Measurements from ENCODE around the gene MXI1. TPM values are rescaled to one million over a fixed set of nuclear protein-coding genes. Genes with fewer than 3 reads are reported as not detected.

MXI1 gene
- total RNA-seq, result 58.8 TPM

DNA sequence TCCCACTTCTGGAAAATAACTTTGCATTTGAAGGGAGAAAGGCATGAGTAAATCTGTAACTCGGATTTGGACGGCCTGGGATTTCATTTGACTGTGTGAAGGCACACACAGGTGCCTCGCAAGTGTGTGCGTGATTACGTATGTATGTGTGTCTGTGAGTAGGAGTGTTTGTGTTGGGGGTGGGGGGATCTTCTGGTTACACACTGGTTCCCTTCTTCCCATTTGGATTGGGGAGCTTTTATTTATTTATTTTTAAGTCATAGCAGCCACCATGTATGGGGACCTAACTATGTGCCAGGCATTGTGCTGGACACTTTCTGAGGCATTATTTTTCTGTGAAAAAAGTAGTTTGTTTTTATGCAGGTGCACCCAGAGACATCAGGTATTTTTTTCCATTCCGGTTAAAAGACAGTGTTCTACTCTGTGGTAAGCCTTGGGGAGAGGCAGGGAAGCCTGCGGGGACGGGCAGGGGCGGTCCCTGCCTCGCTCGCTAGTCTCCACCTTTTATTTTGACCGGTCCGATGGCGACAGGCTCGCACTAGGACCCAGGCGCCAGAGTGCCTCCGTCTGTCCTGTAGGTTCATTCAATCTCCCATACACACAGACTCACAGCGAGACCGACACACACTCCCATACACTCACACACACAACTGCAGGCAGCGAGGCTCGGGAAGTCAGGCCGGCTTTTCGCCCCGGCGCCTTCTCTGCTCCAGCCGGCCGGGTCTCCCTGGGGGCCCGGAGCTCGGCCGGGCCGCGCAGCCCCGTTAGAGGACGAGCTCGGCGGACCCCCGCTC is at the start of gene MXI1:
TSS of gene MXI1 (plus strand) at position 595 of the 794 bp plus-strand sequence. CDS start 204 bp downstream, outside the sequence.
- peak; percentile 81 for DNase-seq (ENCODE audit: low spot score)

DNA sequence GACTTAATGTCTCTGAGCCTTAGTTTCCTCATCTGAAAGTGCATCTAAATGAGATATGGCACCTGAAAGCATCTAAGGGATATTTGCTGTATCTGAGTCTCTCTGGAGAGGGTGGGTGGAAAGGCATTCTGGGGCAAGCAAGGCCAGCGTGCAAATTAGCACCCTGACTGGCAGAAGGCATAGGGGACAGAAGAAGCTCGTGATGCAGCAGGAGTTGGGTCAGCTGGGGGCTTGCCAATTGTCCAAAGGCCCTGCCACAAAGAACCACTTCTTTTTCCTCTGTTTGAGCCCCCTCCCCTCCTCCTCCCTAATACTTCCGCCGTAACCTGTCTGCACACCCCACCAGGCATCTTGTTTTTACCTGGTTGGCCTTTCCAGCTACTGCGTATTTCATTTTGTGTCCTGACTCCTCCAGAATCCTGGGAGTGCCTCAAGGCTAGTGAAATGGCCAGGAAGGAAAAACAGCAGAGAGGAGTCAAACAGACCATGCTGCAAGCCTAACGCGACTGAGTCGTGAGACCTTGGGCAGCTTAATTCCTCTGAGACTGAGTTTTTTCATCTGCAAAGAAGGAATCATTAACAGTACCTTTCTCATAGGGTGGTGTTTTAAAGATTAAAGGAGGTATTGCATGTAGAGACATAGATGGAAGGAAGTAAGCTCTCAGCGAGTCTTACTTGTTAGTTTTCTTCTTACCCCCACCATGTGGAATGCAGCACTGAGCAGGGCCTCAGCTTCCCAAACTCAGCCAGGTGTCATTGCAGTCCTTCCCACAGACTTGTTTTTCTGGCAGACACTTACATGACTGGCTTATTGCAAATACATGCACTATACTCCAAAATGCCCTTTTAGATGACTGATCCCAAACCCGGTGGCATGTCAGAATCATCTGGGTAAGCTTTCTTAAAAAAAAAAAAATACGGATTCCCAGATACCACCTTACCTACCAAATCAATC is 49.1 kb upstream of the MXI1 start:
- no peak for DNase-seq (ENCODE audit: low spot score)

DNA sequence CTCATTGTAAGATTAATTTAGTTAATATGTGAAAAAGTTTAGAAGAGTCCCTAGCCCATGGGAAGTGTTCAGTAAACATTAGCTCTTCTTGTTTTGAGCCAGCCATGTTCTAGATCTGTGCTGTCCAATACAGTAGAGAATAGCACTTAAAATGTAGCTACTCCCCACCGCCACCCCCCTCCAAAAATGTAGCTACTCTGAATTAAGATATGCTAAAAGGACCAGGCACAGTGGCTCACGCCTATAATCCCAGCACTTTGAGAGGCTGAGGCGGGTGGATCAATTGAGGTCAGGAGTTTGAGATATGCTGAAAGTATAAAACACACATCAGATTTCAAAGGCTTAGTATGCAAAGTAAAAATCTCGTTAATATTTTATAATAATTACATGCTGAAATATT is 47.3 kb upstream of the MXI1 start:
- no peak for DNase-seq (ENCODE audit: low spot score)

DNA sequence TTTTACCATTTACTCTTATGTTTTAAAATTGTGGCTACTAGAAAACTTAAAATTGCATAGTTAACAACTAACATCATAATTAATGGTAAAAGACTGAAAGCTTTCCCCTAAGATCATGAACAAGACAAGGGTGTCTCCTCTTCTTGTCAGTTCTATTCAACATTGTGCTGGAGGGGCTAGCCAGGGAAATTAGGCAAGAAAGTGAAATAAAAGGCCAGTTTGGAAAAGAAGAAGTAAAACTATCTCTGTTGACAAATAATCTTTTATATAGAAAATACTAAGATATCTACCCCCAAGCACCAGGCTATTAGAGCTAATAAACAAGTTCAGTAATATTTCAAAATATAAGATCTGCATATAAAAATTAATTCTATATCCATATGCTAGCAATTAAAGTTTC is 46.9 kb upstream of the MXI1 start:
- DNase-seq (ENCODE audit: low spot score), result no peak

DNA sequence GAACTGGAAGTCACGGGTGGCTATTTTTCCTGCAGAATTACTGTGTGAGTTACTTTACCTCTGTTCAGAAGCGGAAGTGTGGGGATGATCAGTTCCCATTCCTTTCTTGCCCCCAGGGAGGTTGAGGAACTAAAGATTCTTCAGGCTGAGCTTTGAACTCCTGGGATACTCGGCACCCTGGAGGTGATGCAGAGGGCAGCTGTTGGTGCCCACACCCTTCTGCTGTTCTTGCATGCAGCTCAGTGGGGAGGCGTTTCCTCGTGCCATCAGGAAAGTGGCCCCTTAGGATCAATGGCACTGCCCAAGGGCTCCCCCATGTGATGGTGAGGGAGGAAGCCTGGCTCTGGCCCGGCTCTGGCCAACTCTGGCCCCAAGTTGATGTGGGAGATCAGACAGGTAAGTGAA is 44.7 kb upstream of the MXI1 start:
- DNase-seq (ENCODE audit: low spot score), result no peak

DNA sequence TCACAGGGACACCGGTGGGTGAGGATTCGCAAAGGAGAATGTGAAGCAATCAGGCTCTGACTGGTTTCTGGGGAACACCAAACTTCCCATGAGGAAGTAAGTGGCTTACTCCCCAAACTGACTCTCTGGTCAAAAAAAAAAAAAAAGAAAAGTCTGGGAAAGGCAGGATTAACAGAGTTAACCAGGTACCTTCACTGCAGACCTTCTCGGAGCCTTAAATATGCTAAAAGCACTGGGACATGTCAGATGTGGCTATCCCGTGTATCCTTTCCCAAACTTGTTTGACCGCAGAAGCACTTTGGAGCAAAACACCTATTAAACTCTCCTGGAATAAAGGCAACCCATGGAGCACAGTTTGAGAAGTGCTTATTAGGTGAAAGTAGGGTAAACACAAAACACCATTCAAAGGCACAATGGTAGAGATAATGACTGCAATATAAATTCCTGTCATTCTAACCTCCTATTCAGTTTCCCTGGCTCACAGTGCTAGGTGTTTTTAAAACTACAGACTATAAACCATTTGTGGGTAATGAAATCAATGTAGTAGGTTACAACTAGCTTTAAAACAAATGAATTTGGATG is 44.1 kb upstream of the MXI1 start:
- no peak for DNase-seq (ENCODE audit: low spot score)

DNA sequence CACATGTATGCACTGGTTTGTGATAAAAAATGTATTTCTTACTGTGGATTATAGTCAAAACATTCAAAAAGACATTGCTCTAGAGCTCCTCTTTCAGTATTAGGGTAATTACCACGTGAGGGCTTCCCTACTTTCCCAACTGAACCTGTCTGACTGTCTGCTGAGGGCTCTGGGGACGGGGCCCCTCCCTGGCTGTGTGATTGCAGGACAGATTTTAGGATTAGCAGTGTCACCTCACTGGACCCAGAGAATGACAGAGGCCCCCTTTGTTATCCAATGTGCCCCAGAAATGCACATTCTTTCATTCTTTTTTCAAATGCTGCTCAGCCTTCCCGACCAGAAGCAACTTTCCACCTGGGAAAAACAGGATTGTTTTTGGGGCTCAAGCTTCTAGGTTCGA is 43.6 kb upstream of the MXI1 start:
- DNase-seq (ENCODE audit: low spot score), result no peak

DNA sequence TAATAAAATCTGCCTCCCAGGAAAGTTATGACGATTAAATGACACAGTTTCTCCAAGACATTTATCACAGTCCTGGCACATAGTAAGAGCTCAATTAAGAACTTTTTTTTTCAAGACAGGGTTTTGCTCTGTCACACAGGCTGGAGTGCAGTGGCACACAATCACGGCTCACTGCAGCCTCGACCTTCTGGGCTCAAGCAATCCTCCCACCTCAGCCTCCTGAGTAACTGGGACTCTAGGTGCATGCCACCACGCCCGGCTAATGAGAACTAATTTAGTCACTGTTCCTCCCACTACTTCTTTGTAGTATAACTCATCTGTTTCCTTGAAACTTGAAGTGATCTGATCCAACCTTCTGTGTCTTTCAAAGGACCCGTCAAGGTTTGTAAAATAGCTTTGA is 42.2 kb upstream of the MXI1 start:
- DNase-seq (ENCODE audit: low spot score), result no peak

DNA sequence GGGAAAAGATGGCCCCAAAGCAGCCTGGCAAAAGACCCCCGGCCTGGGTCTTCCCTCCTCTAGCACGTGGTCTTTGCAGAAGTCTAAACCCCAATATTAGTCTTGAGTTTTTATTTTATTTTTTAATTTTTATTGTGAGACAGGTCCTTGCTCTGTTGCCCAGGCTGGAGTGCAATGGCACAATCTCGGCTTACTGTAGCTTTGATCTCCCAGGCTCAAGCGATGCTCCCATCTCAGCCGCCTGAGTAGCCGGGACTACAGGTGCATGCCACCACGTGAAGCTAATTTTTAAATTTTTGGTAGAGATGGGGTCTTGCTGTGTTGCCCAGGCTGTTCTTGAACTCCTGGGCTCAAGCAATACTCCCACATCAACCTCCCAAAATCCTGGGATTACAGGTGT is 40.3 kb upstream of the MXI1 start:
- DNase-seq (ENCODE audit: low spot score), result no peak

DNA sequence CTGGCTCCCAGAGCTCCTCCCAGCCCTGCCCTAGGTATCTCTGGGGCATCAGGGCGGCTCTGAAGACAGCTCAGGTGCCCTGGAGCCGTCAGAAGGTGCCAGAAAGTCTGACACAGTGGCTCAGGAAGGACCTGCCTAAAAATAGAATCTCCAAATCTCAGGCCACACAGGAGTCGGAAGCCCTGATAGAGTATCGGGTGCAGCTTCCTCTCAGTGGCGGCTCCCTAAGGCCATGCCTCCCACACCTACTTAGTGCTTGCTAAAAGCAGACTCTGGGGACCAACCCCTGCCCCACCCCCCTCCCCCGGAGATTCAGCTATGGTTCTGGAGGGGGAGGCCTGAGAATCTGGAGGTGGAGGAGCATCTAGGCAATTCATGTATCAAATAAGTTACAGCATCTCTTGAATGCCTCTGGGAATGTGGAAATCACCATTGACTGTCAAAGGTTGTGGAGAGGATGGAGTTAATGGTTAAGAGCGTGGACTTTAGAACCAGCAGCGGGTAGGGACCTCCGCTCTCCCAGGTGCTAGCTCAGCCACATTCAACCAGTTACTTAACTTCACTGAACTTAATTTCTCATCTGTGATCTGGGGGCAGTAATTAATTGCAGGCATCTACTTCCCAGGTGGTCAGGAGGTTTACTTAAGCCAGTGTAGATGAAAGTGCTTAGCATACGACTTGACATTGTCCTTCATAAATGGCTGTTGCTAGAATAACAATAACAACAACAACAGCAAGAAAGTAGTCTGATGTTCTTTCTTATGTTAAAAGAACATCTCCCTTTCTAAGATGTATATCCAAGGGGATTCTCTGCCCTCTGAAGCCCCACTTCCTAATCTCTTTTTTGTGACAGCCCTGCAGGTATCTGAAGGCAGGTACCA is 38.6 kb upstream of the MXI1 start:
- no peak for DNase-seq (ENCODE audit: low spot score)

DNA sequence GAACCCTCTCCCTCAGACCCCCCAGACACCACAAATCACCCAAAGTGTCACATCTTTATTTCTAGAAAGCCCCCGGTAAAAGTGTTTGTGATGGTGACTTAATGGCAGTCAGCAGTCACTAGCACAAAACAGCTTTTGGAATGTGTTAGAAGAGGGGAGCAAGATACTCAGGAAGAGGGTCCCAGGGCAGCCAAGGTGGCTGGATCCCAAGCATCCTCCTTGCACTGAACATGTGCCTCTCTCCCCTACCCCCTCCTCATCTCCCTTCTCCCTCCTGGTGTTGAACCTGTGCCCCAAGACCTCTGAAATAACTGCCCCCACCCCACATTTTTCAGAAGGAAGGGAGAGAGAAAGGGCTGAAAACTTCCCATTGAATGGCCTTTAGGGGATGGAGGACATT is 37.8 kb upstream of the MXI1 start:
- no peak for DNase-seq (ENCODE audit: low spot score)

DNA sequence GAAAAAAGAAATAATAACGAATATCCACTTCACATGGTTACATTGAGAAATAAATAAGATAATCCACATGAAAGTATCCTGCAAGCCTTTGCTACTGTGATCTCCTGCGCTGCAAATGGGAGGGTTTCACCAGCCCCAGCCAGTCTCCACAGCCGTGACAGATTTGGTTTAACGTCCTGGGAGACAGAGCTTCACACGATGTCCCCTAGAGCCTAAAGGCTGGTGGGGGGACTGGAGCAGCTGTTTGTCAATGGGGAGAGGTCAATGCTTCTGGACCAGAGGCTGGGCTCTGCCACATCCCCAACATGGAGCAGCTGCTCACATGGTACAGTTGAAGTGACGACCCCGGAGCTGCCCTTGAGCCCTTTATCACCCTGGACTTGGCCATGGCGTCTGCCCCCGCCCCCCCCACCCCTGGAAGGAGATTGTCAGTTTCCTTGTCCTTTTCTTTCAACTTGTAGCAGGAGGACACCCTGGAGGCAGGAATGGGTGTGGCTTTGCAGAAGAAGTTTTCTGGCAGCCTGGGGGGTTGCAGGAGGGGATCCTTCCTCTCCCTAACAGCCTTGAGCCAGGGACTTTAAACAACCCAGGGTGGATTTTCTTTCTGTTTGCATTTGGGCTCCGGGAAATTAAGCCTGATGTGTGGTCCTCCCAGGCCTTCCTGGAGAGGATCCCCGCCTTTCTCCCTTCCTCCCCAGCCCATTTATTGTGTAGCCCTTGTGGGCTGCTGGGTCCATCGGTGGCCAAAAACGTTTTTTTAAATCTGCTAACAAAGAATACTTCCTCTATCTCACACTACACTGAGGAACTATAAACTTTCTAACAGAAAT is 37.0 kb upstream of the MXI1 start:
- no peak for DNase-seq (ENCODE audit: low spot score)

DNA sequence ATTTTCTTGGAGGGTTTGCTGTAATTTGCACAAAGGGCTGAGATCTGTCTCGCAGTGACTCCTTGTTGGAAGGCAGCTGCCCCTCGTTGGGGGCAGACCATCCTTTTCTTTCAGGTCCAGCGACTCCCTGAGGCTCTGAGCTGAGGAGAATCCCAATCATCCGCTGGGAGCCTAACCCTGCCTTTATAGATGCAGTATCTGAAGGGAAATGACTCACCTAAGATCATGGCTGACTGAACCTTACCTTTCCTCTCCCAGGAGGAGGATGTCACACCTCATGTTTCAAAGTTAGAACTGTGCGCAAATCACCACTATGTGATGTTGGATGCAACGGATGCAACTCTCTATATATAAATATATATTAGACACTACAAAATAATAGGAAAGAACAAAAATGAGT is 36.4 kb upstream of the MXI1 start:
- DNase-seq (ENCODE audit: low spot score), result no peak

DNA sequence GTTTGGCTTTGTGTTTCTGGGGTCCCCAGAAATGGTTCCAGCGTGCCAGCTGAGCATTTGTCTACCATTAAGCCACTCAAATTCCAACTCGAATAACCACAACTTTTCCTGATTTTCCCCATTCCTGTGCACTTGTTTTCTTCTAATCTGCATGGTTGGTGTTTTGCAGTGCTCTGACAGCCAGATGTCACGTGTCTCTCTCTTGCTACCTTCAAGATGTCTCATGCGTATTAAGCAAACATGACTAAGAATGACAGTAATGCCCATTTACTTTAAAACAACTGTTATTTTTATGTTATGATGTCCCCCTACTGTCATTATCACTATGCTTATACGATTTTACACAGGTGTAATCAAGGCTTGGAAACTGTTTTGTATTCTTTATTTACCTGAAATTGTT is 35.2 kb upstream of the MXI1 start:
- no peak for DNase-seq (ENCODE audit: low spot score)

DNA sequence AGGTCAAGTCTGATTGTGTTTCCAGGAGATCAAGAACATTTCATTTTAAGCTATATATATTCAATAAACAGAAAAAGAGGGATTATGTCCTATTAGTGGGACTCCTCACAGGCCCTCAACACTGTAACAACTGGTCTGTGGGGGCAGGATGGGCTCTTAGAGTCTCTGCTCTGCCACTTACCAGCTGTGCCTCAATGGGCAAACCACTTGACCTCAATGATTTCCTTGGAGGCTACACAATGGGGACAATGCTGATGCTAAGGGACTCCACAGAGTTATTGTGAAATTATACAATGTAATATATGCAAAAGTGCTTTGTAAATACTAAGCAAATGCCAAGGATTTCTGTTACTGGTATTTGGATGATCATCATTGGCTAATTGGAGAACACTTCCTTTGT is 33.2 kb upstream of the MXI1 start:
- no peak for DNase-seq (ENCODE audit: low spot score)

DNA sequence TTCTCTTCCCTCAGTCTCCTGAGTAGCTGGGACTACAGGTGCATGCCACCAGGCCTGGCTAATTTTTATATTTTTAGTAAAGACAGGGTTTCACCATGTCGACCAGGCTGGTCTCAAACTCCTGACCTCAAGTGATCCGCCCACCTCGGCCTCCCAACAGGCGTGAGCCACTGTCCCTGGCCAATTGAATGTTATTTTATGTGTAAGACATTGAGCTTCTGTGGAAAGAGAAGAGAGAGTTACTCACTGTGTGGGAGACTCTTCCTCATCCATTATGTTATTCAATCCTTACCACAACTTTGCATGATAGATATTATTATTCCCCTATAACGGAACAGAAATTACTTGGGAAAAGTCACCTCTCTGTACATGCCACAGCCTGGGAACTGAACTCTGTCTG is 32.6 kb upstream of the MXI1 start:
- no peak for DNase-seq (ENCODE audit: low spot score)

DNA sequence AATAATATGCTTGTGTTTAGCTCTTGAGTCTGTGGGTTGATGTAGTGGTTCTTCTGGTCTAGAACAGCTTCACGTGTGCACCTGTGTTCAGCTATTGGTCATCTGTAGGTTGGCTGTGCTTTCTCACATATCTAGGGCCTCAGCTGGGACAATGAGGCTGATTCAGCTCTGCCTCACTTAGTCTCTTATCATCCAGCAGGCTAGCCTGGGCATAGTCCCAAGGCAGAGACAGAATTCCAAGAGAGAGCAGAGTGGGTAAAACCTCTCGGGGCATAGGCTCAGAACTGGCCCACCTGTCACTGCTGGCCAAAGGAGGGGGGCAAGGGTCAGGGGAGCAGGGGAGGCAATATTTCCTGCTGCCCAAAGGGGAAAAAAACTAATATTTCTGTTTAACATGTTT is 32.0 kb upstream of the MXI1 start:
- no peak for DNase-seq (ENCODE audit: low spot score)

DNA sequence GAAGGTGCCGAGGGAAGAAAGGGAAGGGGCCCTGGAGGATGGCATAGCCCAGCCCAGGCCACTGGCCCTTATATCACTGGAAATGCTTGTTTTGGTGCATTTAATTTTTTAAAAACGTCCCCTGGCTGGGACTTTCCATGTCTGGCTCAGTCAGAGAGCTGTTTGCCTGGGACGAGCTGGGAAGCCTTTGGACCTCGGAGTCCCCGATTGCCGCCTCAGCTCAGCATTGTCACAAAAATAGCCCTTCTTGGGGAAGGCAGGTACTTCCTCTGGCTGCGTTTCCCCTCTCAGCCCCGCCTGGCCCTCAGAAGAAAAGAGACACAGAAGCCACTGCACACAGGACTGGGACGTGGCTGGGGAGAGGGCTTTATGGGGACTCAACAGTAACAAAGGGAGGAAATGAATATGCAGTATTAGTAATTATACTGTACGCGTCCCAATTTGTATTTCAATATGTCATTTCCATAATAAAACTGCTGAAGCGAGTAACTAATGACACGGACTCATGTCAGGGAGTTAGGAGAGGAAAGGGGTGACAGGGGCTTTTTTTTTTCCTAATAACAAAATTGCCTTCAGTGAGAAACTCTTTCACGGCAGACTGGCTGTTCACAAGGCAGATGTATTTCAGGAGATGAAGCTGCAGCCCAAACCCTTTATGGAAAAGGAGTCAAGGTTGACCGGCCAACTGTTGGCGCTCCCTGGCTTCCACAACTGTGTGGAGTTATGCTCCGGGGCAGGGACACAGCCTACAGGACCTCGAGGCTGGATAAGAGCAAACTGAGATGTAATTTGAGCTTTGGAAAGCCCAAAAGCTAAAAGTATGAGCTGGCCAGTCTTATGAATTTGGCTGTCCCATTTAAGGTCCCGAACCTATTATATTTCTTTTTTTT is 31.0 kb upstream of the MXI1 start:
- DNase-seq (ENCODE audit: low spot score), result no peak

DNA sequence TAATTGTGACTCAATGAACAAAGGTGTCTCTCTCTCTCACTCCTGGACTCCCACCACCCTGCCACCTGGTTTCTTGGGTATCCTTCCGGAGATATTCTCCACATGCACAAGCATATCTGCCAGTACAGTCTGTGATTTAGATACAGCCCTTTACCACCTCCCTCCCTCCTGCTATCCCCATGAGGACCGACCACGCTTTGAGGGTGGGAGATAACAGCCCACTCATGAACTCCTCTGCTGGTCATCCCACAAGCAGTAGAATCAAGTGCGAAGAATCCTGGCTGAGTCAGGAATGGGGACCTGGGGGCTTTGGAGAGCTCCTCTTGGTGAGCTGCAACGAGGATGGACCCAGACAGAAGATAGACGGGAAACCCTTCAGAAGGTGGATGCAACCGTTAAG is 28.2 kb upstream of the MXI1 start:
- no peak for DNase-seq (ENCODE audit: low spot score)

DNA sequence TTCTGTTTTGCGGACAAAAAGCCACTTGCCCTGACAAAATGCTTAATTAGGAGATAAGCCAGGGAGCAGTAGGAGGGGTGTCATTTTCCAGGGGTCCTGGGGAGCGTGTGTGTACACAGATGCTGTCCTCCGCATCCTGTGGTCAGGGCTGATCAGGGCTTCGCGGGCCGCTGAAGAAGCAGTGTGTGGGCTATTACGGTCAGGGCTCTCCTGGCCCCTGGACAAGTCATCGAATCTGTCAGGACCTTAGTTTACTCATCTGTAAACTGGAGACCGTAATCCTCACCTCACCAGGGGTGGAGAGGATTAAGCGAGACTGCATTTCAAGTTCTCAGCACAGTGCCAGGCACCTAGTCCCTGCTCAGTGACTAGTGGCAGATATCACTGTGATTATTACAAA is 26.0 kb upstream of the MXI1 start:
- no peak for DNase-seq (ENCODE audit: low spot score)

Data from mucosa of gallbladder (tissue), 1 donor.